ENCODE results near the gene ATG12. TPM values are rescaled to one million over a fixed set of nuclear protein-coding genes. Genes with fewer than 3 reads are reported as not detected.

Gene ATG12
- total RNA-seq, 1 experiment from 2014 or later, result 18.9 TPM

DNA sequence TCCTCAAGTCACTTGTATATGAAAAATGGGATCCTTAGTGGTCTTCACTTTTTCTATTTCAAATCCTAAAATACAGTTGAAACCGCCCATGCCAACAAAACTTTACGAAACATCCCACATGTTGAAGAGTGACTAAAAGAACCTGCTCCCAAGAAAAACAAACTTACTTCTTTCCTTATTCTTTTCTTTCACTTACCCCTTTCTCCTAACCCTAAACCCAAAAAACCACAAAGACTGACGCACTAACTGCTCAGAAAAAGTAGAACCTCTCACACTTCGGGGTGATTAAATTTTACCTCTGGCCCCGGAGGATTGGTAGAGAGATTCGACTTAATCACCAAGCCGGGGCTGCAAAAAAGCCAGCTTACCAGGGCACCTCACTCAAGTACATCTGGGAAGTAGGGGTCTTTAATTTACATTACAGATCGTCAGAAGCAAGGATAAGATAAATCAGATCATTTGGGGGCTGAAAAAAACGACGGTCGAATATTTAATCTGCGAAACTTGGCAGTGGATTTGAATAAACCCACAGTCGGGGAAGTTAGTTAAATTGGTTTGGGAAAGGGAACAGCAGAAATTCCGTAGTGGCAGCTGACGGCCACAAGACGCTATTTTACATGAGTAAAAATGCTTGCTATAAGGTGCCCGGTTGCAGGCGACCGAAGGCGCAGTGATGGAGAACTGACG, 26.2 kb downstream of the ATG12 start:
- no peaks in the 10 kb centered on the region for H3K79me2 ChIP-seq (ENCODE audit: low read length)
- H3F3A ChIP-seq (ENCODE audit: low read length, unreplicated experiment), result no peaks in the 10 kb centered on the region
- H3K9me3 ChIP-seq (ENCODE audit: low read length), result no peaks in the 10 kb centered on the region
- H3K4me2 ChIP-seq (ENCODE audit: low read length), result no peak overlapping the region
- H3K4me3 ChIP-seq (ENCODE audit: low read length), result no peak overlapping the region
- DNase-seq (no peak), ATAC-seq (no peak)
- no peak overlapping the region for H2AFZ ChIP-seq (ENCODE audit: low read length)
- H3K27me3 ChIP-seq (ENCODE audit: low read length), result peaks cover 26% of the 10 kb centered on the region; the same call in 1 of the 2 replicates
- no peak overlapping the region for H3K27ac ChIP-seq (ENCODE audit: low read length)
- no peaks in the 10 kb centered on the region for H3K36me3 ChIP-seq (ENCODE audit: low read depth, low read length)
- TF ChIP-seq, protein P1, sequence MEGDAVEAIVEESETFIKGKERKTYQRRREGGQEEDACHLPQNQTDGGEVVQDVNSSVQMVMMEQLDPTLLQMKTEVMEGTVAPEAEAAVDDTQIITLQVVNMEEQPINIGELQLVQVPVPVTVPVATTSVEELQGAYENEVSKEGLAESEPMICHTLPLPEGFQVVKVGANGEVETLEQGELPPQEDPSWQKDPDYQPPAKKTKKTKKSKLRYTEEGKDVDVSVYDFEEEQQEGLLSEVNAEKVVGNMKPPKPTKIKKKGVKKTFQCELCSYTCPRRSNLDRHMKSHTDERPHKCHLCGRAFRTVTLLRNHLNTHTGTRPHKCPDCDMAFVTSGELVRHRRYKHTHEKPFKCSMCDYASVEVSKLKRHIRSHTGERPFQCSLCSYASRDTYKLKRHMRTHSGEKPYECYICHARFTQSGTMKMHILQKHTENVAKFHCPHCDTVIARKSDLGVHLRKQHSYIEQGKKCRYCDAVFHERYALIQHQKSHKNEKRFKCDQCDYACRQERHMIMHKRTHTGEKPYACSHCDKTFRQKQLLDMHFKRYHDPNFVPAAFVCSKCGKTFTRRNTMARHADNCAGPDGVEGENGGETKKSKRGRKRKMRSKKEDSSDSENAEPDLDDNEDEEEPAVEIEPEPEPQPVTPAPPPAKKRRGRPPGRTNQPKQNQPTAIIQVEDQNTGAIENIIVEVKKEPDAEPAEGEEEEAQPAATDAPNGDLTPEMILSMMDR (conservative IDR thresholded peaks at IDR 0.05; ENCODE audit: low read depth, low read length), result no peak
- TF ChIP-seq EZH2 (IDR thresholded peaks at IDR 0.05; ENCODE audit: low read length, unreplicated experiment) (no peak), EZH2phosphoT487 (IDR thresholded peaks at IDR 0.05; ENCODE audit: borderline replicate concordance, low read length) (no peak)
- ChIA-PET CTCF (no interaction called here), POLR2A (ENCODE audit: unreplicated experiment) (no interaction called here)
- intact Hi-C loops (cut with micrococcal nuclease), result no loop called here
- BruUV-seq (replicated peaks), result no TSS peak
- no peak overlapping the region for H3K9ac ChIP-seq (ENCODE audit: low read length)
- H3K9me2 ChIP-seq (replicated peaks; ENCODE audit: low read length), result no peaks in the 10 kb centered on the region
- H3K4me1 ChIP-seq (ENCODE audit: insufficient read depth, low read length), result no peaks in the 10 kb centered on the region
- H4K20me1 ChIP-seq (ENCODE audit: low read length), result no peaks in the 10 kb centered on the region

DNA sequence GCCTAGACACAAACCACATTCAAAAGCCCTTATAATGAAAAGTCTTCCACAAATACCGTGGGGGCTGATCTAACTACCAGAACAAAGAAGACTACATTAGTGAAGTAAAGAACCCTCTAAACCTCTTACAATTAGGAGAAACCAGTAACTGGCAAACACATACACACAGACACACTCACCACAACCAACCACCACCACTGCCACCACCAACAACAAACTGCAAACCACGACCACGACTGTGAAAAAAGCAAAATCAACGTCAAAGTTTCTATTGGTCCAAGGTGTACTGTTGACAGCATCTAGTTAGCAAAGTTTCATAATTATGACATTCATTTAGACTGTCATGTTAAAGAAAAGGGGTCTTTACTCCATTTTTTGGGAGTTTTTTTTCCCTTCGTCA, 27.6 kb downstream of the ATG12 start:
- Histone ChIP-seq H3K27me3 (ENCODE audit: low read length) (peaks cover 26% of the 10 kb centered on the region; the same call in 1 of the 2 replicates), H3K27ac (ENCODE audit: low read length) (no peak overlapping the region), H3K36me3 (ENCODE audit: low read depth, low read length) (no peaks in the 10 kb centered on the region), H3K9me3 (ENCODE audit: low read length) (no peaks in the 10 kb centered on the region), H3K9me2 (replicated peaks; ENCODE audit: low read length) (no peaks in the 10 kb centered on the region), H3K4me3 (ENCODE audit: low read length) (no peak overlapping the region), H3K4me2 (ENCODE audit: low read length) (no peak overlapping the region), H3F3A (ENCODE audit: low read length, unreplicated experiment) (no peaks in the 10 kb centered on the region), H3K9ac (ENCODE audit: low read length) (no peak overlapping the region), H3K4me1 (ENCODE audit: insufficient read depth, low read length) (no peaks in the 10 kb centered on the region), H4K20me1 (ENCODE audit: low read length) (no peaks in the 10 kb centered on the region), H2AFZ (ENCODE audit: low read length) (no peak overlapping the region), H3K79me2 (ENCODE audit: low read length) (no peaks in the 10 kb centered on the region)
- ATAC-seq (no peak), DNase-seq (no peak)
- POLR2A ChIA-PET (ENCODE audit: unreplicated experiment), result no interaction called here
- TF ChIP-seq, protein P1 (conservative IDR thresholded peaks at IDR 0.05; ENCODE audit: low read depth, low read length), result no peak
- no peak for TF ChIP-seq EZH2phosphoT487 (IDR thresholded peaks at IDR 0.05; ENCODE audit: borderline replicate concordance, low read length)
- TF ChIP-seq EZH2 (IDR thresholded peaks at IDR 0.05; ENCODE audit: low read length, unreplicated experiment), result no peak
- BruUV-seq (replicated peaks), result no TSS peak
- intact Hi-C loops (cut with micrococcal nuclease), result no loop called here
- CTCF ChIA-PET, result no interaction called here

DNA sequence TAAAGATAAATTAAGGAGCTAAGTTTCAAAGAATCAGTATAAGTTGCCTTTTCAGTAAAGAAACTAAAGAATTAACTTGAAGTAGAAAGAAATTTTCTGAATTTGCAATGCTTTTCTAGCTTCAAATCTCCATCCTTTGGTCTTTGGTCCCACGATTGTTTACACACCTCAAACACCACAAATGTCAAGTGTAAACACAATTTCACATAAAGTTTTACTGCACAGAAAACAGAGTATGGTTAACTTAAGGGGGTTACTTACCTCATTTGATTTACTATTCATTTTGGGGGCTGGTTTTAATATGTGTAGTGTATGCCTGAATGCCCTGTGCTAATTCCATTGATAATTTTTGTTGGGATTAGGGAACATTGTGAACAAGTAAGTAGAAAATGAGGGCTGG, 29.0 kb downstream of the ATG12 start:
- Histone ChIP-seq H3K4me3 (ENCODE audit: low read length) (no peak overlapping the region), H4K20me1 (ENCODE audit: low read length) (no peaks in the 10 kb centered on the region), H3K4me2 (ENCODE audit: low read length) (no peak overlapping the region), H3K9me2 (replicated peaks; ENCODE audit: low read length) (no peaks in the 10 kb centered on the region), H3K9me3 (ENCODE audit: low read length) (no peaks in the 10 kb centered on the region), H2AFZ (ENCODE audit: low read length) (no peak overlapping the region), H3K79me2 (ENCODE audit: low read length) (no peaks in the 10 kb centered on the region), H3K27ac (ENCODE audit: low read length) (no peak overlapping the region), H3K27me3 (ENCODE audit: low read length) (peaks cover 26% of the 10 kb centered on the region; the same call in 1 of the 2 replicates), H3K4me1 (ENCODE audit: insufficient read depth, low read length) (no peaks in the 10 kb centered on the region), H3F3A (ENCODE audit: low read length, unreplicated experiment) (no peaks in the 10 kb centered on the region), H3K9ac (ENCODE audit: low read length) (no peak overlapping the region), H3K36me3 (ENCODE audit: low read depth, low read length) (no peaks in the 10 kb centered on the region)
- DNase-seq (no peak), ATAC-seq (no peak)
- BruUV-seq (replicated peaks), result no TSS peak
- ChIA-PET CTCF (no interaction called here), POLR2A (ENCODE audit: unreplicated experiment) (no interaction called here)
- intact Hi-C loops (cut with micrococcal nuclease), result no loop called here
- no peak for TF ChIP-seq EZH2 (IDR thresholded peaks at IDR 0.05; ENCODE audit: low read length, unreplicated experiment)
- TF ChIP-seq EZH2phosphoT487 (IDR thresholded peaks at IDR 0.05; ENCODE audit: borderline replicate concordance, low read length), result no peak
- TF ChIP-seq, protein P1 (conservative IDR thresholded peaks at IDR 0.05; ENCODE audit: low read depth, low read length), result no peak

Data from PC-3 (cell line).